Measurements from ENCODE around the gene BMPR1A. TPM values are rescaled to one million over a fixed set of nuclear protein-coding genes. Genes with fewer than 3 reads are reported as not detected.

The BMPR1A gene
- total RNA-seq, 2 donors from 2014 or later: 9.9 to 12.2 TPM

DNA sequence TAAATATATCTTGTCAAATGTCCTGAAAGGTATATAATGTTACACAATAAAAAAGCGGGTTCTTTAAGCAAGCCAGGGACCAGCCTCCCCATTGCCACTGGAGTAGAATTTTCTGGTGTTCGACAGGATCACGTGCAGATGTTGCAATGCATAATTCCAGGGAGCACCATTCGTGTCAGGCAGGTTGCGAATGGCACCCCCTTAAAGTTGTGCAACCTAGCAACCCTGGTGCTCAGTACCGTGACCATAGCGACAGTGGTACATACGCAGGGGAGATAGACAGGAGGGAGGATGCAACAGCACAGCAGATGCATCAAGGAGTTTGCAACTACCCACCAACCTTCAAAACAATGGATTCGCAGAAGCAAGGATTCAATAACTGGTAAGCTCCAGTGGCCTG, 6.6 kb upstream of the BMPR1A start:
- Histone ChIP-seq H3K36me3 (replicated peaks in 1 of 2; ENCODE audit: insufficient read depth in 1 of 2, low read depth in 2 of 2) (no peaks in the 10 kb centered on the region), H3K9me3 (no peaks in the 10 kb centered on the region), H3K4me1 (peaks cover 4% of the 10 kb centered on the region), H3K27me3 (no peaks in the 10 kb centered on the region), H3K27ac (no peak overlapping the region), H3K4me3 (no peak overlapping the region)
- ATAC-seq (no peak), DNase-seq (no peak)
- intact Hi-C loops (cut with DNase I): no loop called here
- no peak for TF ChIP-seq POLR2A (IDR thresholded peaks at IDR 0.05)
- TF ChIP-seq, protein P1, sequence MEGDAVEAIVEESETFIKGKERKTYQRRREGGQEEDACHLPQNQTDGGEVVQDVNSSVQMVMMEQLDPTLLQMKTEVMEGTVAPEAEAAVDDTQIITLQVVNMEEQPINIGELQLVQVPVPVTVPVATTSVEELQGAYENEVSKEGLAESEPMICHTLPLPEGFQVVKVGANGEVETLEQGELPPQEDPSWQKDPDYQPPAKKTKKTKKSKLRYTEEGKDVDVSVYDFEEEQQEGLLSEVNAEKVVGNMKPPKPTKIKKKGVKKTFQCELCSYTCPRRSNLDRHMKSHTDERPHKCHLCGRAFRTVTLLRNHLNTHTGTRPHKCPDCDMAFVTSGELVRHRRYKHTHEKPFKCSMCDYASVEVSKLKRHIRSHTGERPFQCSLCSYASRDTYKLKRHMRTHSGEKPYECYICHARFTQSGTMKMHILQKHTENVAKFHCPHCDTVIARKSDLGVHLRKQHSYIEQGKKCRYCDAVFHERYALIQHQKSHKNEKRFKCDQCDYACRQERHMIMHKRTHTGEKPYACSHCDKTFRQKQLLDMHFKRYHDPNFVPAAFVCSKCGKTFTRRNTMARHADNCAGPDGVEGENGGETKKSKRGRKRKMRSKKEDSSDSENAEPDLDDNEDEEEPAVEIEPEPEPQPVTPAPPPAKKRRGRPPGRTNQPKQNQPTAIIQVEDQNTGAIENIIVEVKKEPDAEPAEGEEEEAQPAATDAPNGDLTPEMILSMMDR (IDR thresholded peaks at IDR 0.05): no peak
- 81 to 93% methylated on average over 9 of the region's 9 CpGs for WGBS, 2 donors

DNA sequence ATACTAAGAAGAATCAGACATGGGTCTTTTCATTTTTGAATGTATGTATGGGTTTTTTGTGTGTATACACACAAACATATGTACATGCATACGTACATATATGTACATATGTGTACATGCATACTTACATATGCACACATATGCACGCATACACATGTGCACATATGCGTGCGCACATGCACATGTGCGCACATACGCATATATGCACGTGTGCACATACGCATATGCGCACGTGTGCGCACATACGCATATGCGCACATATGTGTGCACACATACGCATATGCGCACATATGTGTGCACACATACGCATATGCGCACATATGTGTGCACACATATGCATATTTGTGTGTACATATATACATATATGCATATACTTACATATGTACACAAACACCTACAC, 4.9 kb upstream of the BMPR1A start:
- Histone ChIP-seq H3K27ac (no peak overlapping the region), H3K36me3 (replicated peaks in 1 of 2; ENCODE audit: insufficient read depth in 1 of 2, low read depth in 2 of 2) (no peaks in the 10 kb centered on the region), H3K4me1 (peaks cover 11% of the 10 kb centered on the region), H3K27me3 (no peaks in the 10 kb centered on the region), H3K9me3 (no peaks in the 10 kb centered on the region), H3K4me3 (no peak overlapping the region)
- no peak for ATAC-seq
- TF ChIP-seq, protein P1 (IDR thresholded peaks at IDR 0.05): no peak
- no peak for TF ChIP-seq POLR2A (IDR thresholded peaks at IDR 0.05)
- DNase-seq: no peak
- 81 to 97% methylated on average over 17 of the region's 17 CpGs for WGBS, 2 donors
- intact Hi-C loops (cut with DNase I): no loop called here

DNA sequence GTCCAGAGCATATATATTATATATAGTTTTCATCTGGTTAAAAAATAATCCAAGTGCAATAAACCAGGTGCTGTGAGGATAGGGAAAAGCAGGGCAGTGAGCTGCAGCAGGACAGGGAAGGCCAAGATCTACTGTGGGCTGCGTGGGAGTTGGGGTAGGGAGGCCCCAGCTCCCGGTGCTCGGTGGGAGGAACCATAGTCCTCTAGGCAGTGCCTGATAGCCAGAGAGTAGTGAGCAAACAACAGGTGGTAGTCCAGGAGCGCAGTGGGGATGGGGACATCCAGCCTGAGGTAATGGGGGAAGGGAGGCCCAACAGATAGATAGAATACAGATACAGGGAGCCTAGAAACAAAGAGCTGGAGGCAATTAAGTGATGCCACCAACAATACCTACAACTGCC, 4.1 kb upstream of the BMPR1A start:
- Histone ChIP-seq H3K27me3 (no peaks in the 10 kb centered on the region), H3K9me3 (no peaks in the 10 kb centered on the region), H3K4me1 (peaks cover 11% of the 10 kb centered on the region), H3K27ac (no peak overlapping the region), H3K4me3 (no peak overlapping the region), H3K36me3 (replicated peaks in 1 of 2; ENCODE audit: insufficient read depth in 1 of 2, low read depth in 2 of 2) (no peaks in the 10 kb centered on the region)
- DNase-seq (no peak), ATAC-seq (no peak)
- 87 to 89% methylated on average over 4 of the region's 4 CpGs for WGBS, 2 donors
- no peak for TF ChIP-seq POLR2A (IDR thresholded peaks at IDR 0.05)
- intact Hi-C loops (cut with DNase I): no loop called here

DNA sequence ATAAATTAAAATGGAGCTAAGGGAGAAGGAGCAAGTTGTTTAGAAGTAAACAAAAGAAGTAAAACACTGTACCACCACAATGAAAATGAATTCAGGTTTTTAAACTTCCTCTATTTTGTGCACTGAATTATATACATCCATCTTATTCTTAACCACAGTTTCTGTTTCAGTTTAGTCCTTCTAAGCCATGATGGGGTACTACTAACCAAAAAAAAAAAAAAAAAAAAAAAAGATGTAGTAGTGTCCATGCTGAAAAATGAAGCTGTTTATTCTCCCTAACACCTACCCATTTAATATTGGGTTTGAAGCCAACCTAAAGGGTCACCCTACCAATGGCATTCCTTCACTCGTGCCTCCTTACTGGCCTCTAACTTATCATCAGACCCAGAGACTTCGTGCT, 3.4 kb upstream of the BMPR1A start:
- 92 to 96% methylated on average over 2 of the region's 2 CpGs for whole genome bisulfite sequencing, 2 donors
- no peak for ATAC-seq
- no peaks in the 10 kb centered on the region for H3K27me3 ChIP-seq
- no peak overlapping the region for H3K4me3 ChIP-seq
- H3K36me3 ChIP-seq (replicated peaks in 1 of 2; ENCODE audit: insufficient read depth in 1 of 2, low read depth in 2 of 2): no peaks in the 10 kb centered on the region
- H3K27ac ChIP-seq: no peak overlapping the region
- TF ChIP-seq, protein P1 (IDR thresholded peaks at IDR 0.05): no peak
- TF ChIP-seq POLR2A (IDR thresholded peaks at IDR 0.05): no peak
- H3K4me1 ChIP-seq: peaks cover 11% of the 10 kb centered on the region
- H3K9me3 ChIP-seq: no peaks in the 10 kb centered on the region
- DNase-seq: no peak
- intact Hi-C loops (cut with DNase I): no loop called here

DNA sequence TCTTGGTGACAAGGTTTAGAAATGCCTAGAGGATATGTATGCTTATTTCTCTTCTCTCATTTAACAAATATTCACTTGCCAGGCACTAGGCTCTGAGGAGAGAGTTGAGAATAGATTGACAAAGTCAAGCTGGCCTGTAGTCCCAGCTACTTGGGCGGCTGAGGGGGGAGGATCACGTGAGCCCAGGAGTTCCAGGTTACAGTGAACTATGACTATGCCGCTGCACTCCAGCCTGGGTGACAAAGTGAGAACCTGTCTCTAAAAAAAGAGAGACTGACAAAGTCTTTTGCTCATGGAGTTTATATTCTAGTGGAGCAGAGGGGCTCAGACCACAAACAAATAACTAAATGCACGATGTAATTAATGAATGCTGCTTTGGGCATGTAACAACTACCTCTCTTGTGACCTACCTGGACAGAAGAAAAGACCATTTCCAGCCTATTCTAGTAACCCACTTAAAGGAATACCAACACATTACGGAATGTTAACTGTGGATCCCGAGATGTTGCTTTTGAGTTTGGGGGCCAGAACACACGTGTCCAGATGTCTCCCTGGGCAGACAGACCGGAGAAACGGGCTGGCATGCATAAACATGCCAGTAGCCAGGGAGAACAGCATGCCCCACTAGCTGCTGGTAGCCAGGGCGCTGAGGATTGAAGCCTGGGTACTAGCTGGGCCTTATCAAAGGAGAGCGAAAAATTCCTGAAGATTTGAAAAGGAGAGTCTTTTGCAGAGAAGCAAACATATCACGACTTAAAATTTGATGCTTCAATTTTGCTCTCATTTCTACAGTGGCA, 2.6 kb upstream of the BMPR1A start:
- Histone ChIP-seq H3K27ac (peak overlapping the region in 1 of 4 donors; percentile 97), H3K27me3 (no peaks in the 10 kb centered on the region), H3K36me3 (replicated peaks in 1 of 2; ENCODE audit: insufficient read depth in 1 of 2, low read depth in 2 of 2) (no peaks in the 10 kb centered on the region), H3K4me3 (no peak overlapping the region), H3K9me3 (no peaks in the 10 kb centered on the region), H3K4me1 (peaks cover 15% of the 10 kb centered on the region)
- ATAC-seq: no peak
- TF ChIP-seq POLR2A (IDR thresholded peaks at IDR 0.05): no peak
- TF ChIP-seq, protein P1 (IDR thresholded peaks at IDR 0.05): no peak
- 78 to 85% methylated on average over 12 of the region's 12 CpGs for WGBS, 2 donors
- intact Hi-C loops (cut with DNase I): no loop called here
- peak in 3 of 4 donors; percentile 18 to 53 (median 46) for DNase-seq

Data from body of pancreas (tissue), 4 donors.